ENCODE measurements around the gene S100A6.
"Not testable (repeated sequence)": the region's sequence is repeated elsewhere in the genome, so short reads cannot be mapped to it uniquely, and the experiment has no call there.

S100A6 gene

GRCh38 chr1:153526132-153526543 is 9.7 kb downstream of the S100A6 start:
- DNase-seq: no peak

- no peak for DNase-seq
Measured at GRCh38 chr1:153525088-153525728, 10.6 kb downstream of the S100A6 start.

- not testable (repeated sequence) for DNase-seq
Measured at GRCh38 chr1:153522353-153523048, 13.3 kb downstream of the S100A6 start.

GRCh38 chr1:153521808-153522207 is 14.0 kb downstream of the S100A6 start:
- not testable (repeated sequence) for DNase-seq

GRCh38 chr1:153520818-153521476 is 14.8 kb downstream of the S100A6 start:
- no peak for DNase-seq

GRCh38 chr1:153520137-153520691 is 15.6 kb downstream of the S100A6 start:
- DNase-seq: not testable (repeated sequence)

GRCh38 chr1:153519242-153519641 is 16.5 kb downstream of the S100A6 start:
- no peak for DNase-seq

- peak; percentile 53 for DNase-seq
Measured at GRCh38 chr1:153515504-153516394, 20.0 kb downstream of the S100A6 start.

GRCh38 chr1:153513666-153514065 is 22.1 kb downstream of the S100A6 start:
- DNase-seq: no peak

GRCh38 chr1:153513023-153513422 is 22.8 kb downstream of the S100A6 start:
- peak; percentile 11 for DNase-seq

GRCh38 chr1:153510984-153511410 is 24.8 kb downstream of the S100A6 start:
- DNase-seq: peak; percentile 72

- peak; percentile 36 for DNase-seq
Measured at GRCh38 chr1:153509729-153510354, 25.9 kb downstream of the S100A6 start.

GRCh38 chr1:153509036-153509435 is 26.8 kb downstream of the S100A6 start:
- DNase-seq: no peak

GRCh38 chr1:153507926-153508583 is 27.7 kb downstream of the S100A6 start:
- DNase-seq: no peak

GRCh38 chr1:153506831-153507413 is 28.9 kb downstream of the S100A6 start:
- no peak for DNase-seq

GRCh38 chr1:153506386-153506785 is 29.4 kb downstream of the S100A6 start:
- DNase-seq: no peak

GRCh38 chr1:153505576-153505975 is 30.2 kb downstream of the S100A6 start:
- DNase-seq: no peak

- DNase-seq: no peak
Measured at GRCh38 chr1:153503766-153504165, 32.0 kb downstream of the S100A6 start.

GRCh38 chr1:153498746-153499145 is 37.0 kb downstream of the S100A6 start:
- no peak for DNase-seq

- no peak for DNase-seq
Measured at GRCh38 chr1:153495536-153495935, 40.3 kb downstream of the S100A6 start.

GRCh38 chr1:153494976-153495535 is 40.7 kb downstream of the S100A6 start:
- DNase-seq: peak; percentile 63
